HepG2 (cell line): ENCODE results near the gene INAFM2. TPM values are rescaled to one million over a fixed set of nuclear protein-coding genes. Genes with fewer than 3 reads are reported as not detected.

Experiments
- CBX2 ChIP-seq, 2 experiments: fragments of 200-600 bp in 1 of 2; sonication (generic); formaldehyde crosslinking in 1 of 2; IDR thresholded peaks; 2 replicates each; pipeline versions ENCODE4 v1.7.0 to v1.8.1; 2018 to 2022; ENCODE audit warnings: low read depth in 2 of 2, low read length in 1 of 2, mild to moderate bottlenecking in 1 of 2, missing genetic modification reagents in 1 of 2
- FOXM1 ChIP-seq: sonication (generic); formaldehyde crosslinking; IDR thresholded peaks from 2 replicates; pipeline ENCODE4 v1.5.0; 2020; ENCODE audit warnings: missing genetic modification reagents
- HNRNPK ChIP-seq: fragments of 200-400 bp; formaldehyde crosslinking; IDR thresholded peaks from 2 replicates; pipeline ENCODE4 v1.6.1; 2018; ENCODE audit warnings: low read length, low read depth, moderate library complexity, mild to moderate bottlenecking; ENCODE audit not compliant: poor library complexity, severe bottlenecking
- KLF16 ChIP-seq, 2 experiments: sonication (generic) in 1 of 2; formaldehyde crosslinking in 1 of 2; IDR thresholded peaks; 2 replicates each; pipeline versions ENCODE4 v1.6.1 to v1.8.0; 2016 to 2023; ENCODE audit warnings: missing genetic modification reagents in 2 of 2, missing compliant biosample characterization in 1 of 2
- MTF1 ChIP-seq: sonication (generic); formaldehyde crosslinking; IDR thresholded peaks from 2 replicates; pipeline ENCODE4 v1.5.0; 2020; ENCODE audit warnings: missing genetic modification reagents
- MYC ChIP-seq: sonication (generic); formaldehyde crosslinking; IDR thresholded peaks from 2 replicates; pipeline ENCODE4 v1.9.0; 2021; ENCODE audit warnings: missing genetic modification reagents, borderline replicate concordance
- PAF1 ChIP-seq: IDR thresholded peaks from 2 replicates; pipeline ENCODE4 v1.6.1; 2016; ENCODE audit warnings: missing genetic modification reagents, missing compliant biosample characterization
- RFX3 ChIP-seq: IDR thresholded peaks from 2 replicates; pipeline ENCODE4 v1.6.1; 2016; ENCODE audit warnings: missing biosample characterization, missing genetic modification reagents
- SMARCC2 ChIP-seq: fragments of 450-650 bp; IDR thresholded peaks from 2 replicates; pipeline ENCODE4 v1.6.1; 2017; ENCODE audit warnings: antibody characterized with exemption, mild to moderate bottlenecking
- SP5 ChIP-seq: IDR thresholded peaks from 2 replicates; pipeline ENCODE4 v1.6.1; 2016; ENCODE audit warnings: low read depth, borderline replicate concordance
- TRIM22 ChIP-seq: fragments of 450-650 bp; IDR thresholded peaks from 2 replicates; pipeline ENCODE4 v1.6.1; 2017
- ZC3H13 ChIP-seq: sonication (generic); formaldehyde crosslinking; IDR thresholded peaks from 2 replicates; pipeline ENCODE4 v1.8.1; 2023; ENCODE audit warnings: mild to moderate bottlenecking, missing genetic modification reagents, moderate library complexity
- ZEB1 ChIP-seq: IDR thresholded peaks from 2 replicates; pipeline ENCODE4 v1.6.1; 2012; ENCODE audit warnings: mild to moderate bottlenecking, low read depth, inconsistent platforms; ENCODE audit not compliant: insufficient replicate concordance
- ZHX2 ChIP-seq, 2 experiments: sonication (generic) in 1 of 2; formaldehyde crosslinking in 1 of 2; IDR thresholded peaks; 2 replicates each; pipeline versions ENCODE4 v1.6.1 to v1.9.0; 2014 to 2022; ENCODE audit warnings: antibody characterized with exemption in 1 of 2, borderline replicate concordance in 1 of 2, inconsistent platforms in 1 of 2, low read depth in 1 of 2, missing genetic modification reagents in 1 of 2
- ZNF136 ChIP-seq: sonication (generic); formaldehyde crosslinking; IDR thresholded peaks from 2 replicates; pipeline ENCODE4 v1.8.1; 2022; ENCODE audit warnings: low read depth, mild to moderate bottlenecking, moderate library complexity, missing genetic modification reagents
- ZNF230 ChIP-seq: sonication (generic); formaldehyde crosslinking; IDR thresholded peaks from 2 replicates; pipeline ENCODE4 v1.4.0; 2020; ENCODE audit warnings: mild to moderate bottlenecking, missing genetic modification reagents
- ZNF253 ChIP-seq: sonication (generic); formaldehyde crosslinking; IDR thresholded peaks from 2 replicates; pipeline ENCODE4 v1.8.0; 2022; ENCODE audit warnings: mild to moderate bottlenecking, missing genetic modification reagents, borderline replicate concordance
- ZNF430 ChIP-seq: sonication (generic); formaldehyde crosslinking; IDR thresholded peaks from 2 replicates; pipeline ENCODE4 v1.9.0; 2021; ENCODE audit warnings: mild to moderate bottlenecking, missing genetic modification reagents
- ZNF431 ChIP-seq: sonication (generic); formaldehyde crosslinking; IDR thresholded peaks from 2 replicates; pipeline ENCODE4 v1.9.0; 2022; ENCODE audit warnings: missing genetic modification reagents, low read depth, mild to moderate bottlenecking, borderline replicate concordance
- ZNF496 ChIP-seq: sonication (generic); formaldehyde crosslinking; IDR thresholded peaks from 2 replicates; pipeline ENCODE4 v1.8.1; 2023; ENCODE audit warnings: mild to moderate bottlenecking, moderate library complexity, missing genetic modification reagents; ENCODE audit not compliant: insufficient replicate concordance
- ZNF510 ChIP-seq: sonication (generic); formaldehyde crosslinking; IDR thresholded peaks from 2 replicates; pipeline ENCODE4 v1.4.0; 2020; ENCODE audit warnings: low read depth, mild to moderate bottlenecking, missing genetic modification reagents
- polyA plus RNA-seq, 8 experiments: library from polyadenylated mRNA; depleted of rRNA in 3 of 8; stranded (reverse) in 7 of 8; unstranded in 1 of 8; fragments of >200 nt; fragmentation: Illumina TruSeq in 4 of 8; extraction: Trizol in 4 of 8; gene quantifications; 2 replicates each; pipeline versions ENCODE4 v1.2.1 to v1.2.3, GENCODE V29; 2011 to 2016; ENCODE audit warnings: low read depth in 4 of 8, missing spikeins in 1 of 8, mixed read lengths in 1 of 8; ENCODE audit not compliant: insufficient read depth in 1 of 8
- total RNA-seq, 5 experiments: library from RNA; depleted of rRNA; stranded (reverse); fragments of >200 nt; fragmentation: Illumina TruSeq; extraction: Trizol; gene quantifications; 2 replicates each; pipeline ENCODE4 v1.2.3, GENCODE V29; 2016; ENCODE audit warnings: low read depth in 1 of 5

Gene INAFM2
- total and polyA plus RNA-seq, 2 of the 13 experiments (the other 11 are each of a cell fraction or from before 2014, with no cell fraction given), result 5.5 to 6.5 TPM

- TF ChIP-seq ZHX2 (IDR thresholded peaks at IDR 0.05; ENCODE audit: low read depth) (peak; percentile 12; the same call in 1 of the 2 replicates), ZHX2 (CRISPR knock-in tag; IDR thresholded peaks at IDR 0.05; ENCODE audit: borderline replicate concordance) (peak; percentile 67; the same call in 1 of the 2 replicates), MYC (CRISPR knock-in tag) (no peak; the same call in 1 of the 2 replicates), HNRNPK (peak; percentile 77), ZNF510 (CRISPR knock-in tag) (no peak), ZNF253 (CRISPR knock-in tag) (no peak), CBX2 (IDR thresholded peaks at IDR 0.05; ENCODE audit: low read depth, low read length) (no peak), CBX2 (CRISPR knock-in tag; IDR thresholded peaks at IDR 0.05; ENCODE audit: low read depth) (no peak), ZNF496 (CRISPR knock-in tag) (no peak), ZNF431 (CRISPR knock-in tag) (no peak), SP5 (peak; percentile 83; the same call in 1 of the 2 replicates), ZNF430 (CRISPR knock-in tag) (no peak), RFX3 (CRISPR knock-in tag) (no peak), ZC3H13 (CRISPR knock-in tag) (no peak), PAF1 (CRISPR knock-in tag) (no peak), TRIM22 (no peak), KLF16 (CRISPR knock-in tag; IDR thresholded peaks at IDR 0.05) (peak in 1 of 2 experiments; percentile 62; a peak in 2 of 4 replicates), ZEB1 (no peak), MTF1 (CRISPR knock-in tag) (no peak), ZNF136 (CRISPR knock-in tag) (no peak), ZNF230 (no peak), FOXM1 (CRISPR knock-in tag) (no peak), SMARCC2 (no peak)
Measured at GRCh38 chr15:40323239-40323952, at the start of gene INAFM2 (continued).
